Measurements from ENCODE around the gene SLC44A5. TPM values are rescaled to one million over a fixed set of nuclear protein-coding genes. Genes with fewer than 3 reads are reported as not detected.

Gene SLC44A5
- total RNA-seq, 2 donors from 2014 or later: 4.6 to 10.0 TPM

DNA sequence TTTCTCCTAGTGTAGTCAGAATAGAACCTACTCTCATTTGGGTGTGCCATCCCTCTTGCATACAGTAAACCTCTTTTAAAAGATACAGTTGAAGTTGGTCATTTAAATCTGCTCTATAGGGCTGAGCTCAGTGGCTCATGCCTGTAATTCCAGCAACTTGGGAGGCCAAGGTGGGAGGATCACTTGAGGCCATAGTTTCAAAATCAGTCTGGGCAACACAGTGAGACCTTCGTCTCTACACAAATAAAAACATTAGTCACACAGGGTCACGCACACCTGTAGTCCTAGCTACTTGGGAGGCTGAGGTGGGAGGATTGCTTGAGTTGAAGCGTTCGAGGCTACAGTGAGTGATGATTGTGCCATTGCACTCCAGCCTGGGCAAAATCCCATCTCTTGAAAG lies 292.9 kb downstream of the SLC44A5 start:
- peaks cover 7% of the 10 kb centered on the region for H3K27me3 ChIP-seq (ENCODE audit: control insufficient read depth, insufficient read depth, low read length, poor library complexity, severe bottlenecking)
- 94 to 100% methylated on average over 3 to 4 of the region's 4 CpGs for WGBS, 2 experiments (ENCODE audit: insufficient coverage in 1 of 2, insufficient read length in 1 of 2)
- no peak overlapping the region for H3K27ac ChIP-seq (ENCODE audit: low read depth, low read length)
- H3K9ac ChIP-seq (ENCODE audit: extremely low read depth, low read length, poor library complexity, severe bottlenecking): no peak overlapping the region
- TF ChIP-seq, protein P1, sequence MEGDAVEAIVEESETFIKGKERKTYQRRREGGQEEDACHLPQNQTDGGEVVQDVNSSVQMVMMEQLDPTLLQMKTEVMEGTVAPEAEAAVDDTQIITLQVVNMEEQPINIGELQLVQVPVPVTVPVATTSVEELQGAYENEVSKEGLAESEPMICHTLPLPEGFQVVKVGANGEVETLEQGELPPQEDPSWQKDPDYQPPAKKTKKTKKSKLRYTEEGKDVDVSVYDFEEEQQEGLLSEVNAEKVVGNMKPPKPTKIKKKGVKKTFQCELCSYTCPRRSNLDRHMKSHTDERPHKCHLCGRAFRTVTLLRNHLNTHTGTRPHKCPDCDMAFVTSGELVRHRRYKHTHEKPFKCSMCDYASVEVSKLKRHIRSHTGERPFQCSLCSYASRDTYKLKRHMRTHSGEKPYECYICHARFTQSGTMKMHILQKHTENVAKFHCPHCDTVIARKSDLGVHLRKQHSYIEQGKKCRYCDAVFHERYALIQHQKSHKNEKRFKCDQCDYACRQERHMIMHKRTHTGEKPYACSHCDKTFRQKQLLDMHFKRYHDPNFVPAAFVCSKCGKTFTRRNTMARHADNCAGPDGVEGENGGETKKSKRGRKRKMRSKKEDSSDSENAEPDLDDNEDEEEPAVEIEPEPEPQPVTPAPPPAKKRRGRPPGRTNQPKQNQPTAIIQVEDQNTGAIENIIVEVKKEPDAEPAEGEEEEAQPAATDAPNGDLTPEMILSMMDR (conservative IDR thresholded peaks at IDR 0.05): no peak
- no peaks in the 10 kb centered on the region for H3K36me3 ChIP-seq (ENCODE audit: control insufficient read depth, insufficient read depth, low read length)
- peaks cover 22% of the 10 kb centered on the region for H3K9me3 ChIP-seq (ENCODE audit: control insufficient read depth, low read length)
- no peak overlapping the region for H3K4me3 Mint-ChIP-seq
- H3K4me3 ChIP-seq (ENCODE audit: low read length): peak overlapping the region; percentile 27
- peaks cover 37% of the 10 kb centered on the region for H3K4me1 Mint-ChIP-seq
- H3K4me1 ChIP-seq (ENCODE audit: control insufficient read depth, insufficient read depth, low read length): peaks cover 16% of the 10 kb centered on the region
- H3K27me3 Mint-ChIP-seq (ENCODE audit: insufficient read depth): peaks cover 32% of the 10 kb centered on the region
- DNase-seq: no peak
- H3K27ac Mint-ChIP-seq: no peak overlapping the region
- peaks cover 5% of the 10 kb centered on the region for H3K36me3 Mint-ChIP-seq (ENCODE audit: low read depth)
- H3K9me3 Mint-ChIP-seq: peaks cover 10% of the 10 kb centered on the region

DNA sequence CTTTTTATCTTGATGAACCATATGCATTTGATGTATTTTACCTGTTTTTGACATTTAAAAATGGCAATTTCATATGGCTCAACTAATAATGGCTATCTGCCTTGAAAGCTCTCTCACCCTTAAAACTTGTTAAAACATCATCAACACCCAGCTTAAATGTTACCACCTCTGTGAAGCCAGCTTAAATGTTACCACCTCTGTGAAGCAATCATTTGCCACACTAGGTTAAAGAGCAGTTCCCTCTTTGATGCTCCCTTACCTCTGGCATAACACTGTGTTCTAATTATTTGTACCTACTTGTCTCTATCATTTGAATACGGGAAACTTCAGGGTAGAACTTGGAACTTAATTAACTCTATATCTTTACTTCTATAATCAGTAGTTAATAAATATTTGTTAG lies 294.7 kb downstream of the SLC44A5 start:
- Histone ChIP-seq H3K4me3 (ENCODE audit: low read length) (no peak overlapping the region), H3K36me3 (ENCODE audit: control insufficient read depth, insufficient read depth, low read length) (no peaks in the 10 kb centered on the region), H3K4me1 (ENCODE audit: control insufficient read depth, insufficient read depth, low read length) (peaks cover 16% of the 10 kb centered on the region), H3K27me3 (ENCODE audit: control insufficient read depth, insufficient read depth, low read length, poor library complexity, severe bottlenecking) (peaks cover 17% of the 10 kb centered on the region), H3K9me3 (ENCODE audit: control insufficient read depth, low read length) (peaks cover 18% of the 10 kb centered on the region), H3K27ac (ENCODE audit: low read depth, low read length) (no peak overlapping the region), H3K9ac (ENCODE audit: extremely low read depth, low read length, poor library complexity, severe bottlenecking) (no peak overlapping the region)
- TF ChIP-seq, protein P1 (conservative IDR thresholded peaks at IDR 0.05): no peak
- H3K27me3 Mint-ChIP-seq (ENCODE audit: insufficient read depth): peaks cover 46% of the 10 kb centered on the region
- H3K4me1 Mint-ChIP-seq: peaks cover 37% of the 10 kb centered on the region
- no peak overlapping the region for H3K27ac Mint-ChIP-seq
- H3K36me3 Mint-ChIP-seq (ENCODE audit: low read depth): peaks cover under 1% of the 10 kb centered on the region
- H3K4me3 Mint-ChIP-seq: no peak overlapping the region
- 83% methylated on average over 1 of the region's 1 CpG; no CpG with 5 or more reads in 1 of the 2 experiments for WGBS, 2 experiments (ENCODE audit: insufficient coverage in 1 of 2, insufficient read length in 1 of 2)
- peaks cover 2% of the 10 kb centered on the region for H3K9me3 Mint-ChIP-seq
- DNase-seq: no peak

DNA sequence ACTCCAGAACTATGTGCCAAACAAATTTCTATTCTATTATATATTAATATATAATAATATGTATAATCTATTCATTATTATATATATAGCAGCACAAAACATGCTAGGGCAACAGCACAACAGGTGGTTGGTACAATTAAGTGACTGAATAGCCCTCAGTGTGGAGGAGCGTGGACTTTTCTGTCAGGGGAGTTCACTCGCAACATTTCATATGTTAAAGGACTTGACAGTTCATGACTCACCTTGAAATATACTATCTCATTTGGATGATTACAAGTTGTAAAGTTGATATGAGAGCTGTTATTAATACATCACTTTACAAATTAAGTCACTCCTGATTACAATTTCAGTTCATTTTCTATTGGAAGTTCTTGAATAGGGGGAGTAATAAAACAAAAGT lies 298.3 kb downstream of the SLC44A5 start:
- Histone ChIP-seq H3K27me3 (ENCODE audit: control insufficient read depth, insufficient read depth, low read length, poor library complexity, severe bottlenecking) (peaks cover 17% of the 10 kb centered on the region), H3K27ac (ENCODE audit: low read depth, low read length) (no peak overlapping the region), H3K9ac (ENCODE audit: extremely low read depth, low read length, poor library complexity, severe bottlenecking) (no peak overlapping the region), H3K4me1 (ENCODE audit: control insufficient read depth, insufficient read depth, low read length) (peaks cover 21% of the 10 kb centered on the region), H3K4me3 (ENCODE audit: low read length) (no peak overlapping the region), H3K36me3 (ENCODE audit: control insufficient read depth, insufficient read depth, low read length) (no peaks in the 10 kb centered on the region), H3K9me3 (ENCODE audit: control insufficient read depth, low read length) (peaks cover 5% of the 10 kb centered on the region)
- Mint-ChIP-seq H3K27ac (no peak overlapping the region), H3K36me3 (ENCODE audit: low read depth) (no peaks in the 10 kb centered on the region), H3K4me1 (peaks cover 44% of the 10 kb centered on the region), H3K27me3 (ENCODE audit: insufficient read depth) (peaks cover 36% of the 10 kb centered on the region), H3K4me3 (no peak overlapping the region), H3K9me3 (no peaks in the 10 kb centered on the region)
- TF ChIP-seq, protein P1 (conservative IDR thresholded peaks at IDR 0.05): no peak
- DNase-seq: no peak
- 100% methylated on average over 2 of the region's 2 CpGs; no CpG with 5 or more reads in 1 of the 2 experiments for whole genome bisulfite sequencing, 2 experiments (ENCODE audit: insufficient coverage in 1 of 2, insufficient read length in 1 of 2)
